Stomach (tissue), 4 donors: Measurements from ENCODE around the gene FAM83D.

Source experiments
- CTCF ChIP-seq, 7 experiments: fragments of 450-650 bp in 4 of 7; fragments of 200-600 bp in 3 of 7; sonication (generic) in 3 of 7; IDR thresholded peaks; one replicate each; pipeline ENCODE4 v1.5.1; 2016 to 2019; ENCODE audit warnings: antibody characterized with exemption in 7 of 7, control low read depth in 2 of 7, mild to moderate bottlenecking in 1 of 7
- POLR2A ChIP-seq, 4 donors: fragments of 450-650 bp; IDR thresholded peaks; one replicate each; pipeline ENCODE4 v1.6.1; 2016; ENCODE audit warnings: antibody characterized with exemption in 4 of 4, control low read depth in 2 of 4, mild to moderate bottlenecking in 1 of 4, moderate library complexity in 1 of 4

GRCh38 chr20:38999217-38999616 is 73.0 kb downstream of the FAM83D start:
- TF ChIP-seq CTCF (IDR thresholded peaks at IDR 0.05) (no peak), POLR2A (IDR thresholded peaks at IDR 0.05) (no peak)
